ENCODE data around the gene MRPL18. TPM values are rescaled to one million over a fixed set of nuclear protein-coding genes. Genes with fewer than 3 reads are reported as not detected.

MRPL18 gene
- total and polyA plus RNA-seq, 9 of the 15 experiments (the other 6 are each of a cell fraction or from before 2014, with no cell fraction given): 149 to 456 (median 196) TPM

GRCh38 chr6:159790956-159791598 is 810 bp downstream of the MRPL18 start (continued):
- TF ChIP-seq, protein P1, sequence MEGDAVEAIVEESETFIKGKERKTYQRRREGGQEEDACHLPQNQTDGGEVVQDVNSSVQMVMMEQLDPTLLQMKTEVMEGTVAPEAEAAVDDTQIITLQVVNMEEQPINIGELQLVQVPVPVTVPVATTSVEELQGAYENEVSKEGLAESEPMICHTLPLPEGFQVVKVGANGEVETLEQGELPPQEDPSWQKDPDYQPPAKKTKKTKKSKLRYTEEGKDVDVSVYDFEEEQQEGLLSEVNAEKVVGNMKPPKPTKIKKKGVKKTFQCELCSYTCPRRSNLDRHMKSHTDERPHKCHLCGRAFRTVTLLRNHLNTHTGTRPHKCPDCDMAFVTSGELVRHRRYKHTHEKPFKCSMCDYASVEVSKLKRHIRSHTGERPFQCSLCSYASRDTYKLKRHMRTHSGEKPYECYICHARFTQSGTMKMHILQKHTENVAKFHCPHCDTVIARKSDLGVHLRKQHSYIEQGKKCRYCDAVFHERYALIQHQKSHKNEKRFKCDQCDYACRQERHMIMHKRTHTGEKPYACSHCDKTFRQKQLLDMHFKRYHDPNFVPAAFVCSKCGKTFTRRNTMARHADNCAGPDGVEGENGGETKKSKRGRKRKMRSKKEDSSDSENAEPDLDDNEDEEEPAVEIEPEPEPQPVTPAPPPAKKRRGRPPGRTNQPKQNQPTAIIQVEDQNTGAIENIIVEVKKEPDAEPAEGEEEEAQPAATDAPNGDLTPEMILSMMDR (IDR thresholded peaks at IDR 0.05 in 2 of 3, conservative IDR thresholded peaks at IDR 0.05 in 1 of 3; ENCODE audit: insufficient read depth in 2 of 3, low read depth in 1 of 3, low read length in 3 of 3): no peak
- no peak for TF ChIP-seq ZNF77 (CRISPR knock-in tag; IDR thresholded peaks at IDR 0.05)
- TF ChIP-seq RAD51 (IDR thresholded peaks at IDR 0.05; ENCODE audit: borderline replicate concordance, low read depth): no peak
- TF ChIP-seq LCOR (CRISPR knock-in tag; IDR thresholded peaks at IDR 0.05): no peak
- no peak for TF ChIP-seq ZNF121 (CRISPR knock-in tag; conservative IDR thresholded peaks at IDR 0.05)
- TF ChIP-seq FOXA3 (CRISPR knock-in tag; conservative IDR thresholded peaks at IDR 0.05 in 1 of 2, IDR thresholded peaks at IDR 0.05 in 1 of 2): 0 out of 4 replicates have a peak, but pooled peaks of 1 of the 2 experiments have one; percentile 4
- no peak for TF ChIP-seq POLR2H (tag; IDR thresholded peaks at IDR 0.05; ENCODE audit: low read depth)
- 0 out of 2 replicates have a peak, but pooled peaks have one; percentile 11 for TF ChIP-seq REST (IDR thresholded peaks at IDR 0.05; ENCODE audit: borderline replicate concordance)
- no peak for TF ChIP-seq REST (CRISPR knock-in tag; IDR thresholded peaks at IDR 0.05; ENCODE audit: low read depth)
- no peak for TF ChIP-seq SREBF1 (IDR thresholded peaks at IDR 0.05; ENCODE audit: borderline replicate concordance, low read depth, low read length)
- TF ChIP-seq MCM3 (IDR thresholded peaks at IDR 0.05): no peak
- TF ChIP-seq EGR1 (conservative IDR thresholded peaks at IDR 0.05): no peak
- no peak for TF ChIP-seq PTBP1 (IDR thresholded peaks at IDR 0.05; ENCODE audit: low read depth, low read length)
- TF ChIP-seq LARP7 (IDR thresholded peaks at IDR 0.05): no peak
- peak in 1 of 2 experiments; percentile 22; a peak in 1 of 4 replicates for TF ChIP-seq SIN3A (IDR thresholded peaks at IDR 0.05; ENCODE audit: borderline replicate concordance in 2 of 2, control insufficient read depth in 1 of 2, low read depth in 2 of 2, low read length in 2 of 2)
- TF ChIP-seq PKNOX1 (IDR thresholded peaks at IDR 0.05): peak; percentile 52

Measured in K562 (cell line).